RWPE2 (cell line): ENCODE data around the gene RAP1GAP2.

Experiments used
- ATAC-seq: fragments of 200-7000 bp; cut with Tn5 transposase; 3 replicates; pipeline ENCODE4 v1.9.1; 2021; ENCODE audit warnings: low read depth
- DNase-seq: peaks from one replicate; pipeline ENCODE4 v3.0.0-alpha.2; 2020; ENCODE audit warnings: low spot score
- H3K27ac ChIP-seq: fragments of 450-650 bp; 2 replicates; pipeline ENCODE4 v1.5.1; 2017; ENCODE audit warnings: mild to moderate bottlenecking; ENCODE audit not compliant: poor library complexity, severe bottlenecking
- H3K27me3 ChIP-seq: fragments of 250-450 bp; sonication (Bioruptor Pico); 2 replicates; pipeline ENCODE4 v1.5.1; 2021; ENCODE audit warnings: mild to moderate bottlenecking, moderate library complexity; ENCODE audit not compliant: insufficient read depth, poor library complexity, severe bottlenecking
- H3K36me3 ChIP-seq: fragments of 250-450 bp; sonication (Bioruptor Pico); 2 replicates; pipeline ENCODE4 v1.5.1; 2020; ENCODE audit warnings: low read depth, mild to moderate bottlenecking, moderate library complexity
- H3K4me1 ChIP-seq: fragments of 250-450 bp; sonication (Bioruptor Pico); 2 replicates; pipeline ENCODE4 v1.5.1; 2021; ENCODE audit warnings: mild to moderate bottlenecking, moderate library complexity; ENCODE audit not compliant: insufficient read depth, poor library complexity, severe bottlenecking
- H3K4me3 ChIP-seq: fragments of 250-450 bp; sonication (Bioruptor Pico); 2 replicates; pipeline ENCODE4 v1.5.1; 2021; ENCODE audit warnings: mild to moderate bottlenecking, moderate library complexity; ENCODE audit not compliant: severe bottlenecking
- H3K9me3 ChIP-seq: fragments of 250-450 bp; sonication (Bioruptor Pico); 2 replicates; pipeline ENCODE4 v1.5.1; 2021; ENCODE audit warnings: mild to moderate bottlenecking, moderate library complexity; ENCODE audit not compliant: severe bottlenecking
- CTCF ChIP-seq: fragments of 450-650 bp; IDR thresholded peaks from one replicate; pipeline ENCODE4 v1.5.1; 2017; ENCODE audit warnings: mild to moderate bottlenecking, moderate library complexity; ENCODE audit not compliant: poor library complexity, severe bottlenecking

Gene RAP1GAP2

GRCh38 chr17:2924211-2924610, 128.0 kb downstream of the RAP1GAP2 start:
- H3K36me3 ChIP-seq: 0 out of 2 replicates have a peak, but pooled peaks cover 7% of the 10 kb centered on the region
- no peak for TF ChIP-seq CTCF
- ATAC-seq (no peak), DNase-seq (no peak)
- H3K27me3 ChIP-seq: no peaks in the 10 kb centered on the region
- H3K27ac ChIP-seq: peak overlapping the region; percentile 89
- peaks cover 25% of the 10 kb centered on the region for H3K4me1 ChIP-seq
- no peaks in the 10 kb centered on the region for H3K9me3 ChIP-seq
- H3K4me3 ChIP-seq: no peak overlapping the region

GRCh38 chr17:2925011-2925410, 128.8 kb downstream of the RAP1GAP2 start:
- TF ChIP-seq CTCF: no peak
- no peak for ATAC-seq
- Histone ChIP-seq H3K4me1 (peaks cover 25% of the 10 kb centered on the region), H3K27ac (peak overlapping the region; percentile 89), H3K4me3 (no peak overlapping the region), H3K27me3 (no peaks in the 10 kb centered on the region), H3K36me3 (0 out of 2 replicates have a peak, but pooled peaks cover 7% of the 10 kb centered on the region), H3K9me3 (no peaks in the 10 kb centered on the region)
- DNase-seq: no peak

GRCh38 chr17:2926019-2926650, 129.9 kb downstream of the RAP1GAP2 start:
- ATAC-seq: peak; percentile 97
- TF ChIP-seq CTCF: no peak
- Histone ChIP-seq H3K4me1 (peaks cover 25% of the 10 kb centered on the region), H3K36me3 (0 out of 2 replicates have a peak, but pooled peaks cover 7% of the 10 kb centered on the region), H3K27me3 (no peaks in the 10 kb centered on the region), H3K4me3 (no peak overlapping the region), H3K9me3 (no peaks in the 10 kb centered on the region), H3K27ac (peak overlapping the region; percentile 89)
- peak; percentile 91 for DNase-seq

- no peak overlapping the region for H3K4me3 ChIP-seq
- no peak for TF ChIP-seq CTCF
Measured at GRCh38 chr17:2928294-2928890, 132.2 kb downstream of the RAP1GAP2 start.

More at GRCh38 chr17:2928294-2928890, 132.2 kb downstream of the RAP1GAP2 start:
- Histone ChIP-seq H3K27me3 (no peaks in the 10 kb centered on the region), H3K4me1 (peaks cover 25% of the 10 kb centered on the region), H3K9me3 (no peaks in the 10 kb centered on the region), H3K27ac (no peak overlapping the region), H3K36me3 (0 out of 2 replicates have a peak, but pooled peaks cover 7% of the 10 kb centered on the region)
- ATAC-seq (no peak), DNase-seq (no peak)
